ENCODE measurements around the gene RPS24. TPM values are rescaled to one million over a fixed set of nuclear protein-coding genes. Genes with fewer than 3 reads are reported as not detected.

The RPS24 gene
- total RNA-seq, 1 experiment from 2014 or later = 1,301 TPM

DNA sequence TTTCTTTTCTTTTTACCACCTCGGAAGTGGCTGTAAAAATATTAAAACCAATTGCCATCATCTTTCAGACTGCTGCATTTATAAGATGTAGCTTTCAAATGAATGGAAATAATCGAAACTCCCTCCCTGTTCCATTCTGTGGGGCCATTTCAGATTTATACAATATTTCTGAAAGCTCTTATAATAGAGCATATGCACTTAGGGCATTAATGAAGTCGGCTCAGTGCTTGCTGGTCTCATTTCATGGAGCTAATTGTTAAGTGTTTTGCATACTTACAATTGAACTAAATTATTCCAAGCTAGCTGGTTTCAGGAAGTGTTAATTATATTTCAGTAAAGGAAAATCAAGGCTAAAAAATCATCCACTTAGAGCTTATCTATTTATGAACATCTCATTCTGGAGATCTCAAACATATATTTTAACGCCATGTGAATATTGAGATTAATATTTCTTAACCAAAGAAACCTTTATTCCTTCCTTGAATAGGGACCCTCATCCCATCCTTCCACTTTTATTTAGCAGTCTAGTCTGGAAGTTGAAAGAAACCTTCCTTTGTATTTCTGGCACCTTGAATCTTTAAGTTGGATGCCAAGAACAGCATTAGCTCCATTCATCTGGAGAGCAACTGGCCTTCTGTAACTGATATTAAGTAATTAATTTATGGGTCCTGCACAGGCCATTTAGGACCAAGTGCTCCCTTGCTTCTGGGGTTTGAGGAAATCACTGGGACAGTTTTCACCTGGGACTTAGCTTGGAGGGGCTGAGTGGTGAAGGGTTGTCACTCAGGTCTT lies 45.1 kb downstream of the RPS24 start:
- Histone ChIP-seq H3K36me3 (replicated peaks; ENCODE audit: control insufficient read depth, insufficient read depth, low read length) (no peaks in the 10 kb centered on the region), H3K4me3 (ENCODE audit: insufficient read depth, low read depth, low read length) (no peak overlapping the region), H3K27me3 (ENCODE audit: control insufficient read depth, insufficient read depth, low read length) (no peaks in the 10 kb centered on the region)
- DNase-seq = no peak

DNA sequence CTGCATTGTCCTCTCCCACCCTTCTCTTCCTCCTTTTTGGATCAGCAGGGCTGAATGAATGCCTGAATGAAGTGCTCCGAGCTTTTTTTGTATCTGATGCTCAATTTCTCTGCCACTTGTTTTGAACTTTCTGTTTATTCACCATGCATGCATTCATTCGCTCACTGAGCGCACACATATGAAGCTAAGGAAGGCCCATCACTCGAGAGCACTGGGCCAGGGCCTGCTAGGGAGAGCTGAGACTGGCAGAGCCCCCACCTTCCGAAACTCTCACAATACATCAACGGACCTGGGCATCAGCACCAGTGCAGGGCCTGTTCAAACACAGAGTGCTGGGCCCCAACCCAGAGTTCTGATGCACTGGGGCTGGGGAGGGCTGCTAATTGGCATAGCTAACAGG lies 45.7 kb downstream of the RPS24 start:
- no peaks in the 10 kb centered on the region for H3K36me3 ChIP-seq (replicated peaks; ENCODE audit: control insufficient read depth, insufficient read depth, low read length)
- no peak for DNase-seq
- H3K4me3 ChIP-seq (ENCODE audit: insufficient read depth, low read depth, low read length) = no peak overlapping the region
- H3K27me3 ChIP-seq (ENCODE audit: control insufficient read depth, insufficient read depth, low read length) = no peaks in the 10 kb centered on the region

DNA sequence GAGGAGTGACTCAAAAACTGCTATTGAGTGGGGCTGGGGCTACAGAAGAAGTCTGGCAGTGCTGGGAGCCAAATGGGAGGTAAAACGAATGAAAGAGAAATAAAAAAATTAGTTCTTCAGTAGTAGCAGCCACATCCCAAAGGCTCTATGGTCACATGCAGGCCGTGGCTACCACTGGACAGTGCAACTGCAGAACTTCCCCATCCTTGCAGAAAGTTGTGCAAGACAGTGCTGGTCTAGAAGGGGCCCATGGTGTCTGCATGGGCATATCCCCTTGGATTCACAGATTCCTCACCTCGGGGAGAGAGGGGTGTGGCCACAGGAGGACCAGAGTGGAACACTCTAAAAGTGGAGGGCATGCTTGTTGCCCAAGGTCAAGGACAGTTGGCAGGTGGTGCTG lies 47.6 kb downstream of the RPS24 start:
- no peak for DNase-seq
- no peaks in the 10 kb centered on the region for H3K27me3 ChIP-seq (ENCODE audit: control insufficient read depth, insufficient read depth, low read length)
- no peak overlapping the region for H3K4me3 ChIP-seq (ENCODE audit: insufficient read depth, low read depth, low read length)
- H3K36me3 ChIP-seq (replicated peaks; ENCODE audit: control insufficient read depth, insufficient read depth, low read length) = no peaks in the 10 kb centered on the region

DNA sequence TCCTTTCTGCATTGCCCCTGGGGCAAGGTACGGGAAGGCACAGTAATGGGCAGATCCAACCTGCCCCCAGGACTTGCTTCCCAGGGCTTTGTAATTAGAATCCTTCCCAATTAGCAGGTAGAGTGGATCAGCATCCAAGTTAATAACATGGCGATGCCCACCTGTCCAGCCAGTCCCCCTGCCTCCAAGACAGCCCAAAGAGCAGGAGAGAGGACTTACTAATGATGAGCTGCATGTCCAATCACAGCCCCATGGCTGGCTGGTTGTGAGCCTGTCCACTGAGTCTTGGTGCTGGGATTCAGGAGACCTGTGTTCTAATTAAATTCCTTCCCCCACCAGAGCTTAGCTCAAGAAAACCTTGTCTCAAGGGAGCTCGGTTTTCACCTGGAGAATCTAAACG lies 49.0 kb downstream of the RPS24 start:
- Histone ChIP-seq H3K4me3 (ENCODE audit: insufficient read depth, low read depth, low read length) (no peak overlapping the region), H3K27me3 (ENCODE audit: control insufficient read depth, insufficient read depth, low read length) (no peaks in the 10 kb centered on the region), H3K36me3 (replicated peaks; ENCODE audit: control insufficient read depth, insufficient read depth, low read length) (no peaks in the 10 kb centered on the region)
- DNase-seq = no peak

Other genes starting within 250 kb of the RPS24 start
- gene DLG5, start 107.1 kb upstream of the RPS24 start, total RNA-seq (2014; rRNA removed; shearing (Covaris generic)) = 28.2 and 31.7 TPM in 2 replicates
- 12.3 and 14.3 TPM in 2 replicates for gene POLR3A, start 4.3 kb upstream of the RPS24 start, total RNA-seq (2014; rRNA removed; shearing (Covaris generic))